H1 (cell line): ENCODE results near the gene RFX1. TPM values are rescaled to one million over a fixed set of nuclear protein-coding genes. Genes with fewer than 3 reads are reported as not detected.

Experiments used
- CTCF ChIA-PET: fragments of 300-600 bp; sonication (Branson Sonifier 250); formaldehyde crosslinking; loops from one replicate; lab custom pipeline; 2021; ENCODE audit not compliant: partially characterized antibody; lab: Charles Lee
- POLR2A ChIA-PET: fragments of 300-600 bp; sonication (Branson Sonifier 250); formaldehyde crosslinking; loops from one replicate; lab custom pipeline; 2021; ENCODE audit warnings: inconsistent platforms; ENCODE audit not compliant: partially characterized antibody; lab: Charles Lee
- DNase-seq, 2 experiments: peaks; one replicate each; pipeline versions ENCODE4 v3.0.0 to v3.0.0-alpha.2; 2010 to 2022; ENCODE audit warnings: low spot score in 2 of 2, low read depth in 1 of 2, mixed read lengths in 1 of 2
- FAIRE-seq: peaks from 2 replicates; lab custom pipeline; 2011; peaks lifted over from hg19 to GRCh38; lab: Jason Lieb, UNC
- H2AFZ ChIP-seq: 2 replicates; pipeline ENCODE4 v1.8.1; 2012; ENCODE audit warnings: low read length, inconsistent platforms
- H2AK5ac ChIP-seq: 2 replicates; pipeline ENCODE4 v1.6.1; 2013; ENCODE audit warnings: low read depth, low read length
- H2BK120ac ChIP-seq: replicated peaks from 2 replicates; pipeline ENCODE3; 2013; ENCODE audit warnings: low read depth, low read length, inconsistent platforms
- H2BK12ac ChIP-seq: 2 replicates; pipeline ENCODE4 v1.6.1; 2013; ENCODE audit warnings: low read depth, low read length
- H2BK15ac ChIP-seq: 2 replicates; pipeline ENCODE4 v1.6.1; 2013; ENCODE audit warnings: low read length
- H2BK20ac ChIP-seq: 2 replicates; pipeline ENCODE4 v1.6.1; 2013; ENCODE audit warnings: low read length
- H2BK5ac ChIP-seq: 2 replicates; pipeline ENCODE4 v1.6.1; 2013; ENCODE audit warnings: low read depth, low read length
- H3K14ac ChIP-seq: 2 replicates; pipeline ENCODE4 v1.6.1; 2013; ENCODE audit warnings: inconsistent platforms; ENCODE audit not compliant: insufficient read length
- H3K18ac ChIP-seq: 2 replicates; pipeline ENCODE4 v1.6.1; 2013; ENCODE audit warnings: low read length; ENCODE audit errors: extremely low read depth
- H3K23ac ChIP-seq: 2 replicates; pipeline ENCODE4 v1.6.1; 2013; ENCODE audit warnings: inconsistent platforms; ENCODE audit not compliant: insufficient read length
- H3K23me2 ChIP-seq: 2 replicates; pipeline ENCODE4 v1.6.1; 2013; ENCODE audit warnings: low read depth, low read length
- H3K27ac ChIP-seq: 2 replicates; pipeline ENCODE4 v1.6.1; 2011; ENCODE audit warnings: low read depth, low read length, inconsistent platforms
- H3K27me3 ChIP-seq, 4 experiments: replicated peaks in 1 of 4; 1 replicate in 1 of 4; 2 replicates in 3 of 4; pipeline versions ENCODE4 v1.6.1 to v1.8.1; 2011 to 2013; ENCODE audit warnings: low read length in 3 of 4, mild to moderate bottlenecking in 3 of 4, inconsistent platforms in 2 of 4, mixed read lengths in 2 of 4, moderate library complexity in 1 of 4; ENCODE audit not compliant: control insufficient read depth in 3 of 4, insufficient read depth in 3 of 4; ENCODE audit errors: extremely low read depth in 1 of 4
- H3K36me3 ChIP-seq, 4 experiments: 2 replicates each; pipeline versions ENCODE4 v1.6.1 to v1.8.1; 2011 to 2013; ENCODE audit warnings: mild to moderate bottlenecking in 4 of 4, low read length in 3 of 4, moderate library complexity in 2 of 4, control low read depth in 1 of 4, inconsistent platforms in 1 of 4; ENCODE audit not compliant: insufficient read depth in 4 of 4, control insufficient read depth in 2 of 4
- H3K4ac ChIP-seq: replicated peaks from 2 replicates; pipeline ENCODE3; 2013; ENCODE audit warnings: low read length, low read depth, mixed read lengths, inconsistent platforms; ENCODE audit not compliant: insufficient read length
- H3K4me1 ChIP-seq, 4 experiments: replicated peaks in 1 of 4; 1 replicate in 1 of 4; 2 replicates in 3 of 4; pipeline versions ENCODE4 v1.6.1 to v1.8.1; 2011 to 2013; ENCODE audit warnings: low read length in 3 of 4, inconsistent platforms in 2 of 4, mixed read lengths in 1 of 4; ENCODE audit not compliant: insufficient read depth in 4 of 4, control insufficient read depth in 3 of 4
- H3K4me2 ChIP-seq, 2 experiments: 2 replicates each; pipeline versions ENCODE4 v1.6.1 to v1.8.1; 2011 to 2013; ENCODE audit warnings: low read depth in 2 of 2, low read length in 2 of 2, control low read depth in 1 of 2, inconsistent platforms in 1 of 2, mild to moderate bottlenecking in 1 of 2; ENCODE audit not compliant: insufficient read depth in 1 of 2
- H3K4me3 ChIP-seq, 4 experiments: fragments of 200-600, 300-600 bp in 1 of 4; sonication (generic), shearing (Covaris generic), sonication (Bioruptor Twin) in 1 of 4; 2 replicates each; pipeline versions ENCODE4 v1.5.1 to v1.8.1; 2011 to 2016; ENCODE audit warnings: low read length in 4 of 4, low read depth in 3 of 4, control low read depth in 2 of 4, inconsistent platforms in 2 of 4, mild to moderate bottlenecking in 2 of 4, mixed read lengths in 1 of 4, moderate library complexity in 1 of 4; ENCODE audit not compliant: insufficient read depth in 2 of 4; ENCODE audit errors: extremely low read depth in 1 of 4
- H3K56ac ChIP-seq: replicated peaks from 2 replicates; pipeline ENCODE3; 2013; ENCODE audit warnings: low read depth, mild to moderate bottlenecking, mixed read lengths, low read length, inconsistent platforms; ENCODE audit not compliant: insufficient read length
- H3K79me1 ChIP-seq: 2 replicates; pipeline ENCODE4 v1.6.1; 2013; ENCODE audit warnings: low read depth, low read length, control low read depth
- H3K79me2 ChIP-seq, 2 experiments: 2 replicates each; pipeline versions ENCODE4 v1.6.1 to v1.8.1; 2012 to 2013; ENCODE audit warnings: low read length in 2 of 2, mild to moderate bottlenecking in 2 of 2, inconsistent platforms in 1 of 2; ENCODE audit not compliant: insufficient read depth in 2 of 2, control insufficient read depth in 1 of 2
- H3K9ac ChIP-seq, 4 experiments: replicated peaks in 1 of 4; 1 replicate in 1 of 4; 2 replicates in 3 of 4; pipeline versions ENCODE4 v1.6.1 to v1.8.1; 2011 to 2013; ENCODE audit warnings: low read depth in 3 of 4, low read length in 3 of 4, control low read depth in 2 of 4, mild to moderate bottlenecking in 2 of 4, moderate library complexity in 2 of 4, inconsistent platforms in 1 of 4; ENCODE audit errors: extremely low read depth in 1 of 4
- H3K9me3 ChIP-seq, 2 experiments: 2 replicates each; pipeline versions ENCODE4 v1.6.1 to v1.8.1; 2012 to 2013; ENCODE audit warnings: mild to moderate bottlenecking in 2 of 2, moderate library complexity in 2 of 2, control low read depth in 1 of 2, inconsistent platforms in 1 of 2, low read depth in 1 of 2, low read length in 1 of 2, mixed read lengths in 1 of 2; ENCODE audit not compliant: insufficient read depth in 2 of 2
- H4K20me1 ChIP-seq, 2 experiments: replicated peaks in 1 of 2; 2 replicates each; pipeline versions ENCODE3 to v1.8.1; 2011 to 2013; ENCODE audit warnings: inconsistent platforms in 2 of 2, low read length in 2 of 2, mild to moderate bottlenecking in 1 of 2; ENCODE audit not compliant: insufficient read depth in 2 of 2, control insufficient read depth in 1 of 2
- H4K5ac ChIP-seq: 2 replicates; pipeline ENCODE4 v1.6.1; 2013; ENCODE audit warnings: low read length, low read depth, mixed read lengths, inconsistent platforms; ENCODE audit not compliant: insufficient read length
- H4K8ac ChIP-seq: 2 replicates; pipeline ENCODE4 v1.8.0; 2013; ENCODE audit warnings: mild to moderate bottlenecking, moderate library complexity, low read length, inconsistent platforms; ENCODE audit not compliant: insufficient read depth; ENCODE audit errors: extremely low read depth
- H4K91ac ChIP-seq: replicated peaks from 2 replicates; pipeline ENCODE3; 2013; ENCODE audit warnings: low read length, mixed read lengths, inconsistent platforms; ENCODE audit not compliant: insufficient read length
- RAD21 ChIP-seq, 2 experiments: IDR thresholded peaks in 1 of 2; conservative IDR thresholded peaks in 1 of 2; 2 replicates each; pipeline ENCODE4 v1.6.1; 2011; ENCODE audit warnings: low read depth in 2 of 2, low read length in 2 of 2, improper control_type of control experiment in 1 of 2, inconsistent platforms in 1 of 2, mild to moderate bottlenecking in 1 of 2, moderate library complexity in 1 of 2
- WGBS, 2 experiments: shearing (Covaris generic) in 1 of 2; methylation state at CpG; one replicate each; pipeline versions ENCODE4 v1.1.6 to v1.1.7; 2013 to 2015; ENCODE audit warnings: low lambda C conversion rate in 2 of 2, mixed read lengths in 2 of 2, inconsistent platforms in 1 of 2, low coverage in 1 of 2, missing lambda C conversion rate in 1 of 2; ENCODE audit not compliant: insufficient replicate concordance in 2 of 2, insufficient coverage in 1 of 2, insufficient read length in 1 of 2; ENCODE audit errors: extremely low coverage in 1 of 2, missing lambda C conversion rate in 1 of 2; 5-methylcytosine and 5-hydroxymethylcytosine counted together
- polyA plus RNA-seq, 7 experiments: library from polyadenylated mRNA; depleted of rRNA in 3 of 7; stranded (reverse) in 5 of 7; unstranded in 2 of 7; fragments of >200 nt in 5 of 7; fragments of 200-250 nt in 2 of 7; gene quantifications; 1 replicate in 5 of 7; 2 replicates in 1 of 7; 4 replicates in 1 of 7; pipeline versions ENCODE4 v1.2.1 to v1.2.3, GENCODE V29; 2011 to 2013; ENCODE audit warnings: missing spikeins in 2 of 7, mixed read lengths in 2 of 7
- total RNA-seq: library from RNA; stranded (reverse); fragmentation: NEBNext Ultra II Directional; extraction: Animal tissue kit (Norgen Biotek cat#: 25700); gene quantifications from 2 replicates; pipeline ENCODE4 v1.2.1, GENCODE V29; 2021
- TF ChIP-seq, protein P1 (sequence below): IDR thresholded peaks from 2 replicates; pipeline ENCODE4 v1.6.1; 2012; ENCODE audit warnings: inconsistent platforms

RFX1 gene
- total and polyA plus RNA-seq, 2 of the 8 experiments (the other 6 are each of a cell fraction or from before 2014, with no cell fraction given): 4.9 to 17.0 TPM

DNA sequence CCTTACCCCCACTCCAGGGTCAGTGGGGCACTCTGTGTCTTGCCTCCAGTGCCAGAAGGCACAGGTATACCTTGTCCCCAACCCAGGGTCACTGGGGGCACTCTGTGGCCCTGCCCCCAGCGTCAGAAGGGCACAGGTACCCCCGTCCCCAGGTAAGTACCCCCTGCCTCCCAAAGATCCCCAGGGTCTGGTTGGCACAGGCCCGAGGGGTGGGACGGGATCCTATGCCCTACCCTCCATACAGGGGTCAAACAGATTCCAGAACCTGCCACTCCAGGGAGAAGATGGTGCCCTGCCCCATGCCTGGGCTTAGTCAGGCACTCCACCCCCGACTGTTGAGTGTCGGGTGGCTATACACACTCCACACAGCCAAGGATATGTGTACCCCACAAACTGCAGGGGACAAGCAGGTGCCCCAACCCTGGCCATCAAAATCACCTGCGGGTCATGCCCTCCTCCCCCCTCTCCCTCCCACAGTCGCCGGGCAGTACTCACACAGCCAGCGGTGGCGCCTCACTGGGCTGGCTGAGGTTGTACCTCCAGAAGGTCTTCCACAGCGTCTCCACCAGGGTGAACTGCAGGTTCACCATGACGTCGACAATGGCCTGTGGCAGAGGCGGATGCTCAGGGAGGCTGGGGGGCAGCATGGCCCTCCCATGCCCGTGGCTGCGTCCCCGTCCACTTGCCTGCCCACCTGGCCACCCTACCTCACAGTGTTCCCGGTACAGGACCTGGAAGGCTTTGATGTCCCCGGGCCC, 40.0 kb downstream of the RFX1 start:
- H3K4ac ChIP-seq: no peak overlapping the region
- H3K27ac ChIP-seq: no peak overlapping the region

More for the DNA sequence above, 40.0 kb downstream of the RFX1 start:
- Histone ChIP-seq H2BK20ac (no peak overlapping the region), H2AK5ac (no peak overlapping the region), H3K36me3 (peaks cover 0 to 15% (median 11%) of the 10 kb centered on the region in 4 experiments; a peak in 5 of 8 replicates), H4K91ac (no peak overlapping the region), H2BK15ac (no peak overlapping the region), H2BK120ac (no peak overlapping the region), H2BK5ac (no peak overlapping the region), H3K18ac (no peak overlapping the region), H3K4me2 (no peak overlapping the region), H3K4me1 (peaks cover 0 to 9% (median 4%) of the 10 kb centered on the region in 4 experiments; a peak in 4 of 7 replicates), H2AFZ (no peak overlapping the region), H3K79me2 (no peaks in the 10 kb centered on the region), H4K8ac (no peak overlapping the region), H3K4me3 (no peak overlapping the region), H3K9me3 (no peaks in the 10 kb centered on the region), H3K9ac (no peak overlapping the region), H4K20me1 (no peaks in the 10 kb centered on the region), H3K27me3 (peaks cover 0 to 4% (median 0%) of the 10 kb centered on the region in 4 experiments; a peak in 2 of 7 replicates), H3K23me2 (peaks cover 13% of the 10 kb centered on the region; the same call in 1 of the 2 replicates), H3K14ac (no peak overlapping the region), H3K56ac (no peak overlapping the region), H3K23ac (no peak overlapping the region), H3K79me1 (no peaks in the 10 kb centered on the region), H4K5ac (no peak overlapping the region), H2BK12ac (no peak overlapping the region)
- POLR2A ChIA-PET: no interaction called here
- DNase-seq (no peak), FAIRE-seq (no peak)
- TF ChIP-seq RAD21 (IDR thresholded peaks at IDR 0.05 in 1 of 2, conservative IDR thresholded peaks at IDR 0.05 in 1 of 2; ENCODE audit: low read depth in 2 of 2, low read length in 2 of 2): peak in 1 of 2 experiments; percentile 12; a peak in 1 of 4 replicates
- TF ChIP-seq, protein P1, sequence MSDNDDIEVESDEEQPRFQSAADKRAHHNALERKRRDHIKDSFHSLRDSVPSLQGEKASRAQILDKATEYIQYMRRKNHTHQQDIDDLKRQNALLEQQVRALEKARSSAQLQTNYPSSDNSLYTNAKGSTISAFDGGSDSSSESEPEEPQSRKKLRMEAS: no peak
- CTCF ChIA-PET: interaction anchor here (0.9 kb wide), 1 partner anchor 12 kb away, joined by 5 read pairs; no protein-coding TSS in a partner anchor
- WGBS, 2 experiments: 87% methylated on average over 20 of the region's 20 CpGs; no CpG with 5 or more reads in 1 of the 2 experiments
